Sigmoid colon (tissue), 7 donors: ENCODE data around the gene NAXD. TPM values are rescaled to one million over a fixed set of nuclear protein-coding genes. Genes with fewer than 3 reads are reported as not detected.
A peak's percentile ranks its signal among the peaks of the same experiment; 100 is the strongest.

Experiments
- DNase-seq: peaks from one replicate; pipeline ENCODE4 v3.0.0-alpha.2; 2019
- H3K27ac ChIP-seq, 4 donors: fragments of 200-600 bp; sonication (generic); one replicate each; pipeline ENCODE4 v1.5.1; 2016 to 2019; ENCODE audit warnings: mild to moderate bottlenecking in 1 of 4
- H3K27me3 ChIP-seq, 3 donors: fragments of 200-600 bp; sonication (generic); one replicate each; pipeline ENCODE4 v1.5.1; 2019; ENCODE audit warnings: mild to moderate bottlenecking in 1 of 3
- H3K36me3 ChIP-seq, 4 donors: fragments of 200-600 bp; sonication (generic); one replicate each; pipeline ENCODE4 v1.5.1; 2016 to 2019
- H3K4me1 ChIP-seq, 4 donors: fragments of 200-600 bp; sonication (generic); one replicate each; pipeline ENCODE4 v1.5.1; 2017 to 2019
- H3K4me3 ChIP-seq, 4 donors: fragments of 200-600 bp; sonication (generic); one replicate each; pipeline ENCODE4 v1.5.1; 2017 to 2019; ENCODE audit warnings: mild to moderate bottlenecking in 2 of 4, moderate library complexity in 1 of 4
- H3K9me3 ChIP-seq, 4 donors: fragments of 200-600 bp in 3 of 4; sonication (generic) in 3 of 4; one replicate each; pipeline versions ENCODE4 v1.5.1 to v1.6.1; 2013 to 2019
- EP300 ChIP-seq, 4 donors: sonication (generic); formaldehyde crosslinking; IDR thresholded peaks; one replicate each; pipeline ENCODE4 v1.6.1; 2017; ENCODE audit warnings: antibody characterized with exemption in 4 of 4
- POLR2A ChIP-seq, 2 donors: fragments of 450-650 bp; IDR thresholded peaks; one replicate each; pipeline ENCODE4 v1.6.1; 2016; ENCODE audit warnings: antibody characterized with exemption in 2 of 2, mild to moderate bottlenecking in 2 of 2, moderate library complexity in 2 of 2
- POLR2AphosphoS5 ChIP-seq, 4 donors: sonication (generic); formaldehyde crosslinking; IDR thresholded peaks; one replicate each; pipeline ENCODE4 v1.6.1; 2017; ENCODE audit warnings: antibody characterized with exemption in 4 of 4
- WGBS, 2 donors: extraction: QIAGEN DNeasy Blood & Tissue Kit; methylation state at CpG; one replicate each; pipeline ENCODE4 v1.1.7; 2013; 5-methylcytosine and 5-hydroxymethylcytosine counted together
- intact Hi-C: fragments of 100-400 bp; cut with DNase I; formaldehyde crosslinking; loops from one replicate; pipeline ENCODE4 v1.15.1; 2023
- polyA plus RNA-seq, 3 donors: library from polyadenylated mRNA; stranded (reverse); fragments of 200-250 nt; gene quantifications; one replicate each; pipeline ENCODE4 v1.2.3, GENCODE V29; 2013
- total RNA-seq, 4 donors: library from RNA; depleted of rRNA; stranded (reverse); fragments of >200 nt; gene quantifications; one replicate each; pipeline ENCODE4 v1.1.0, GENCODE V29; 2016
- TF ChIP-seq, protein P1 (sequence below), 4 experiments: fragments of 450-650 bp in 3 of 4; fragments of 200-600 bp in 1 of 4; IDR thresholded peaks; one replicate each; pipeline ENCODE4 v1.5.1; 2016 to 2019; ENCODE audit warnings: antibody characterized with exemption in 4 of 4, mild to moderate bottlenecking in 3 of 4, moderate library complexity in 2 of 4
- donor health status: healthy with polysubstance abuse.
- donor health status: Bipolar disorder and iron deficiency.
- donor health status: healthy.

The NAXD gene
- total and polyA plus RNA-seq, 7 donors = 24.6 to 41.1 (median 33.5) TPM

GRCh38 chr13:110649551-110649950 is 34.2 kb downstream of the NAXD start:
- Histone ChIP-seq H3K9me3 (no peaks in the 10 kb centered on the region), H3K27me3 (no peaks in the 10 kb centered on the region), H3K4me1 (peaks cover 0 to 9% (median 9%) of the 10 kb centered on the region in 4 donors), H3K27ac (no peak overlapping the region), H3K4me3 (no peak overlapping the region), H3K36me3 (peaks cover 0 to 37% (median 8%) of the 10 kb centered on the region in 4 donors)
- intact Hi-C loops = no loop called here
- WGBS, 2 donors = 90 to 95% methylated on average over 7 of the region's 7 CpGs
- no peak for DNase-seq
- TF ChIP-seq POLR2A (IDR thresholded peaks at IDR 0.05) = no peak
- no peak for TF ChIP-seq POLR2AphosphoS5 (IDR thresholded peaks at IDR 0.05)
- TF ChIP-seq EP300 (IDR thresholded peaks at IDR 0.05) = no peak
- TF ChIP-seq, protein P1, sequence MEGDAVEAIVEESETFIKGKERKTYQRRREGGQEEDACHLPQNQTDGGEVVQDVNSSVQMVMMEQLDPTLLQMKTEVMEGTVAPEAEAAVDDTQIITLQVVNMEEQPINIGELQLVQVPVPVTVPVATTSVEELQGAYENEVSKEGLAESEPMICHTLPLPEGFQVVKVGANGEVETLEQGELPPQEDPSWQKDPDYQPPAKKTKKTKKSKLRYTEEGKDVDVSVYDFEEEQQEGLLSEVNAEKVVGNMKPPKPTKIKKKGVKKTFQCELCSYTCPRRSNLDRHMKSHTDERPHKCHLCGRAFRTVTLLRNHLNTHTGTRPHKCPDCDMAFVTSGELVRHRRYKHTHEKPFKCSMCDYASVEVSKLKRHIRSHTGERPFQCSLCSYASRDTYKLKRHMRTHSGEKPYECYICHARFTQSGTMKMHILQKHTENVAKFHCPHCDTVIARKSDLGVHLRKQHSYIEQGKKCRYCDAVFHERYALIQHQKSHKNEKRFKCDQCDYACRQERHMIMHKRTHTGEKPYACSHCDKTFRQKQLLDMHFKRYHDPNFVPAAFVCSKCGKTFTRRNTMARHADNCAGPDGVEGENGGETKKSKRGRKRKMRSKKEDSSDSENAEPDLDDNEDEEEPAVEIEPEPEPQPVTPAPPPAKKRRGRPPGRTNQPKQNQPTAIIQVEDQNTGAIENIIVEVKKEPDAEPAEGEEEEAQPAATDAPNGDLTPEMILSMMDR (IDR thresholded peaks at IDR 0.05) = no peak

- DNase-seq = peak; percentile 56
- intact Hi-C loops = no loop called here
- H3K27ac ChIP-seq = no peak overlapping the region
- H3K9me3 ChIP-seq = no peaks in the 10 kb centered on the region
- TF ChIP-seq POLR2AphosphoS5 (IDR thresholded peaks at IDR 0.05) (no peak), POLR2A (IDR thresholded peaks at IDR 0.05) (no peak), EP300 (IDR thresholded peaks at IDR 0.05) (no peak)
- TF ChIP-seq, protein P1 (IDR thresholded peaks at IDR 0.05) = no peak
- WGBS, 2 donors = 95% methylated on average over 14 of the region's 14 CpGs
- H3K4me3 ChIP-seq = no peak overlapping the region
- H3K36me3 ChIP-seq = peaks cover 0 to 44% (median 10%) of the 10 kb centered on the region in 4 donors
- H3K4me1 ChIP-seq = peaks cover 0 to under 1% (median 0%) of the 10 kb centered on the region in 4 donors
- H3K27me3 ChIP-seq = no peaks in the 10 kb centered on the region
These were observed 35.1 kb downstream of the NAXD start for GRCh38 chr13:110650436-110650835.

DNA sequence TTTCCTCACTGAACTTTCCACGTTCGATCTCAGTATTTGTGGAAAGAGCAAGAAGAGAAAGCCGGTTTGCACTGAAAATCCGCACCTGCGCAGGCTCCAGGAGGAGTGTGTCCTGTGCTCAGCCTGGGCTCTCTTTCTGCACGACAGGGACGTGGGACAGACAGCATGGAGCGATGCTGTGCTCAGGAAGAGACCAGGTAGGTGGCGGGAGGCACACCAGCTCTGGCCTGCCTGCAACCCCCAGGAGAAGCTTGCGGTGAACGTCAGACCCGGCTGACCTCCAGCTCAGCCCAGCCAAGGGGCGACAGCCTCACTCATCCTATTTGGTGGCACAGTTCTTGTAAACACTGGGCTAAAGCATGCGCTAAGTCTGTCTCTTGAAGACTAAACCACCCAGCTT is 35.9 kb downstream of the NAXD start:
- intact Hi-C loops = no loop called here
- Histone ChIP-seq H3K27me3 (no peaks in the 10 kb centered on the region), H3K4me1 (no peaks in the 10 kb centered on the region), H3K9me3 (no peaks in the 10 kb centered on the region), H3K36me3 (peaks cover 0 to 51% (median 11%) of the 10 kb centered on the region in 4 donors), H3K4me3 (no peak overlapping the region), H3K27ac (no peak overlapping the region)
- DNase-seq = no peak
- 93 to 95% methylated on average over 14 of the region's 14 CpGs for WGBS, 2 donors
- TF ChIP-seq, protein P1 (IDR thresholded peaks at IDR 0.05) = no peak
- no peak for TF ChIP-seq POLR2AphosphoS5 (IDR thresholded peaks at IDR 0.05)
- no peak for TF ChIP-seq POLR2A (IDR thresholded peaks at IDR 0.05)
- TF ChIP-seq EP300 (IDR thresholded peaks at IDR 0.05) = no peak

DNA sequence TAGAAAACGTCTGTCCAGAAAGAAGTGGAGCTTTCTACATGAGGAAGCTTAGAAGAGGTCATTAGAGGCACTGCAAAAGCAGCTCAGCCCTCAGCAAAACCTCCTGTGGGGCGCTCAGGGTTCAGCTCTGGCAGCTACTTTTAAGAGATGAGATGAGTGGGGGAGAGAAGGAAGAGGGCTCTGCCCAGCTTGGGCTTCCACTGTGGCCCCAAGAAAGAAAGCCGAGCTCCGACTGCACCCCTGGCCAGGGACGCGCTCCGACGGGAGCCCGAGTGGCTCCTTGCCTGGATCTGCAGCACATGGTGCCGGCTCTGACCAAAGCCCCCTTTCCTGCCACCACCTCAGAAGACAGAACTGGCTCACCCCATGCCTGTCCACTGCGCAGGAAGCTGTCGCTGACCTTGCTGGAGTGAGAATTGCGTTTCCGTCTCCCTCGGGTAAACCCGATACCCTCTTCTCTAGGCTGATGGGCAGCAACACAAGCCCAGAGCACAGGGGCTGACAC is 36.4 kb downstream of the NAXD start:
- H3K36me3 ChIP-seq = peaks cover 0 to 48% (median 11%) of the 10 kb centered on the region in 4 donors
- no peak for DNase-seq
- H3K4me3 ChIP-seq = no peak overlapping the region
- TF ChIP-seq POLR2AphosphoS5 (IDR thresholded peaks at IDR 0.05) (no peak), POLR2A (IDR thresholded peaks at IDR 0.05) (no peak), EP300 (IDR thresholded peaks at IDR 0.05) (no peak)
- TF ChIP-seq, protein P1 (IDR thresholded peaks at IDR 0.05) = no peak
- 92 to 96% methylated on average over 16 of the region's 16 CpGs for WGBS, 2 donors
- H3K27ac ChIP-seq = no peak overlapping the region
- no peaks in the 10 kb centered on the region for H3K4me1 ChIP-seq
- intact Hi-C loops = no loop called here
- no peaks in the 10 kb centered on the region for H3K27me3 ChIP-seq
- H3K9me3 ChIP-seq = no peaks in the 10 kb centered on the region

GRCh38 chr13:110652231-110652730 is 36.9 kb downstream of the NAXD start:
- Histone ChIP-seq H3K4me3 (no peak overlapping the region), H3K27ac (no peak overlapping the region), H3K27me3 (no peaks in the 10 kb centered on the region), H3K9me3 (no peaks in the 10 kb centered on the region), H3K36me3 (peaks cover 0 to 50% (median 11%) of the 10 kb centered on the region in 4 donors), H3K4me1 (no peaks in the 10 kb centered on the region)
- peak; percentile 54 for DNase-seq
- intact Hi-C loops = no loop called here
- 76 to 95% methylated on average over 10 of the region's 10 CpGs for WGBS, 2 donors
- TF ChIP-seq POLR2A (IDR thresholded peaks at IDR 0.05) (no peak), EP300 (IDR thresholded peaks at IDR 0.05) (no peak), POLR2AphosphoS5 (IDR thresholded peaks at IDR 0.05) (no peak)
- TF ChIP-seq, protein P1 (IDR thresholded peaks at IDR 0.05) = no peak
